Tongue (tissue), 2 donors: ENCODE measurements around the gene ENOX1. TPM values are rescaled to one million over a fixed set of nuclear protein-coding genes. Genes with fewer than 3 reads are reported as not detected.

Experiments
- DNase-seq: peaks from one replicate; pipeline ENCODE4 v3.0.0-alpha.2; 2015
- total RNA-seq: library from RNA; depleted of rRNA; stranded (reverse); fragments of >200 nt; gene quantifications from one replicate; pipeline ENCODE4 v1.2.3, GENCODE V29; 2014

Gene ENOX1
- total RNA-seq, 1 donor from 2014 or later: 11.8 TPM

DNA sequence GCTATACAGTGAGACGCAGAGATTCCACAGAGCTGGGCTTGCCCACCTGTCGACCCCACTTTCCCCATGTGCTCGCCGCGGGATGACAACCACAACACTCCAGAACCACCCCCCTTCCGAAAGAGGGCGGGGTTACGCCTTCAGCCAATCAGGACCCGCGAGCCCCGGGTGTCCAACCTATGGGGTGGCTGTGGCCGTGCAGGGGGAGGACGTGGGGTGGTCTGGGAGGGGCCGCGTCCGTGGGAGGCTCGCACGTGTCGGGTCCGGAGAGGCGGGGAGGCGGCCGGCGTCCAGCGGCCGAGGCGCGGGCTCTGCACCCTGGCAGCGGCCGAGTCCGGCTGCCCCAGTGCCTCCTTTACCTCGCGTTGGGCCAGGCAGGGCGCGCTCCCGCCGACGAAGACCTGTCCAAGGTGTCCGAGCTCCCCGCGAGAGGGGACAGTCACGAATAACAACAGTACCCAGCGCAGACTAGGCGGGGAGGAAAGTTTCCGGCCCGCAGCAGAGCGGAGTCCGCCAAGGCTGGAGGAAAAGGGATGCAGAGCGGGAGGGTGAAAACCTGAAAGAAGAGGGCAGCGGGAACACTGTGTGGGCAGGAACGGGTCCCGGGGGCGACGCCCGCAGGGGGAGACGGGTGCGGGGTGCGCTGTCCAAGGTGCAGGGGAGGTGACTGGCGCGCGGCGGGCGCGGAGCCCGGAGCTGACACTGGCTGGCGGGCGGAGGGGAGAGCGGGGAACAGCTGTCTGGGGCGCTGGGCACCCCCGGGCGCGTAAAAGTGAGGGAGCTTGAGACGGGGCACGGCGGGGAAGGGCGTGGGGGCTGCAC lies 911 bp downstream of the ENOX1 start:
- peak; percentile 92 for DNase-seq

DNA sequence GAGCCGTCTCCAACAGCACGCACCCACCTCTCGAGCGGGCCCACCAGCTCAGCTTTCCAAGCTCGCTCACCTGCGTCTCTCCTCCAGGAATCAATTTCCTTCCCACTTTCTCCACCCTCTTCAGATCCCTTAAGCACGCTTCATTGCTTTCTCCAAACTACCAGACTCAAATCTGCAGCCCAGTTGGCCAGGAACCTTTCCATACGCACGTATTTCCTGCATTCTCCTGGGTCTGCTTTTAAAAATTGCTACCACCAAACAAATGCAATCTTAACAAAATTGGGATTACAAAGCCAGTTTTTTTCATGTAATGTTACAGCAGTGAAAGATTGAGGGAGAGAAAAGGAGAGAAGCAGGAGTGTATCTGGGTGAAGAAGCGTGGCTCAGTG lies 1.5 kb downstream of the ENOX1 start:
- no peak for DNase-seq

DNA sequence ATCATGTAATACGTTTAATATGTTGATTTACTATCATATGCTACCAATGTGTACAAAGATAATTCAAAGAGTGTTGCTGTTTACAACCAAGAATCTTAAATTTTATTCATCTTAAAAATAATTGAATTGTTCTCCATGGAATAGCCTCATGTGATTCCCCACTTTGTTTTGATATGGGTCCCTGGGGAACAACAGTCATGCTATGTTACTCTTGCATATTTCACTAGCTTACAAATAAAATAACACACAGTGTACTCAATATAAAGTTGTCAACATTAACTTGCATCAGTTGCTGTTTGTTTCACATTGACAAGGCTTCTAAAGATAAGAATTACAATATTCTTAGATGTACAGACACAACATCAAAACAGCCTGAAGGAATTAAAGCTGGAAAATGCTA lies 2.3 kb downstream of the ENOX1 start:
- DNase-seq: no peak

DNA sequence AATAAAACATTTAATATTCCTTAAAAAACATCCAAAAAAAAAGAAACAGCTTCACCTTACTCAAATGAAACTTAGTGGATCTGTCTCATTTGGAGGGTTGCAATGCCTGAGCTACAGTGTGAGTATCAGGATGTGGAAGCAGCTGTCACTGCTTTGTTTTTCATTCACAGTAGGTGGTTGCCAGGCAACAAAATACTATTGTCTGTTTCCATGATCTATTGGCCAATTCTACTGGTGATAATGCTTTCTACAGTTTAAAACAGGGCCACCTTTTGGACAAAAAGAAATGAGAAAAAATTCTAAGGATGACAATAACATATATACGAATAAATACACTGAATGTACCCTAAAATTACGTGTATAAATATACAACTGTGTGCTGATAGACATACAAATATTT lies 3.0 kb downstream of the ENOX1 start:
- peak; percentile 87 for DNase-seq

DNA sequence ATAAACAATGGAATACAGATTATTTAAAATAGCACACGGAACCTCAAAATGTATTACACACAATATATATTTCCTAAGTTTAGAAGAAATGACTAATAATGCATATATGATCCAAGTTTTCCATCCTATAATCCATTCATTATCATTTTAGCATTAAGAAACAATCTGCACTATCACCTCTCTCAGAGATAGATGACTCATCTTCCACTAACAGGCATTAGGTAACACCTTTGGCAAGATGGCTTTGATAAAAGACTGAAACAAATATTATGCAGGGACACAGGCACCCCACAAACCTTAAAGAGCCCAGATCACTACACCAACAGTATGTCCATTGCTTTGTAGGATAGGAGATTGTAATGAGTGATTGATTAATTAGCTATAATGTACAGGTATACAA lies 4.1 kb downstream of the ENOX1 start:
- DNase-seq: no peak

DNA sequence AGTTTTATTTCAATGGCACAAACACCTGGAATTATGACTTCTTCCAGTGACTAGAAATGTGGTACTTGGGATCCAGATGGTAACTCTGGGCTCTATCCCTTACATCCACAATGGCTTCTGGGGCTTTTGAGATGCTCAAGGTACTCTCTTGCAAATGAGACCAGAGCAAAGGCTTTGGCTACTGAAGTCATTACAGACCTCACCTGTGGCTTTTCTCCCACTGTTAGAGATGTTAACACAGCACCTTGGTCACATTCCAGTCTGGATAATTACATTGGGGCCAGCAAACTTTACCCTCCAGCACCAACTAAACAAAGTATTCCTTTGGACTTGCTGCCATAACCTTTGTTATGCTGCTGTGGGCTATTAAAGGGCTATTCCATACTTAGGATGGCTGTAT lies 6.1 kb downstream of the ENOX1 start:
- DNase-seq: no peak

DNA sequence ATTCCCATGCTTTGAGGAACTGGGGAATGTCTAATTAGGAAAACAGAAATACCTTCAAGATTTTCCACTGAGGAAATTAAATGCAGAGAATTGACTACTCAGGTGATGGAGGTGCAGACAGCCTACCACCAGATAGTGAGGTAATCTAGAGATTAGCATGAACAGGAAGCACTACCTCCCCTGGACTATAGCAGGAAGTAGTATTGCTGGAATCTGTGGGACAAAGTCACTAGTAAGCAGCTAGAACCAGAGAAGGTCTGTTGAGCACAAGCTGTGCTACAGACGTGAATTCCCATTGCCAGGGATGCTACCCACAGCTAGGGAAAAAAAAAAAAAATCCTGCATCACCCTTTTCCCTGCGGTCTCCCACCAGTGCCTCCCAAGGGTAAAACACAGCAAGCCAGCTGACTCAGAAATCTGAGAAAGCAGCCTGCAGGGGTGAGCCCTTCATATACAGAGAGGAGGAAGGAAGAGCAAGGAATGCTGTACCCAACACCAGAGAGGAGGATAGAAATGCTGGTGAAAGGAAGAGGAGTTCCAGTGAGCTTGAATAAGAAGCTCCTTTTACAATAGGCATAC lies 10.2 kb downstream of the ENOX1 start:
- no peak for DNase-seq

DNA sequence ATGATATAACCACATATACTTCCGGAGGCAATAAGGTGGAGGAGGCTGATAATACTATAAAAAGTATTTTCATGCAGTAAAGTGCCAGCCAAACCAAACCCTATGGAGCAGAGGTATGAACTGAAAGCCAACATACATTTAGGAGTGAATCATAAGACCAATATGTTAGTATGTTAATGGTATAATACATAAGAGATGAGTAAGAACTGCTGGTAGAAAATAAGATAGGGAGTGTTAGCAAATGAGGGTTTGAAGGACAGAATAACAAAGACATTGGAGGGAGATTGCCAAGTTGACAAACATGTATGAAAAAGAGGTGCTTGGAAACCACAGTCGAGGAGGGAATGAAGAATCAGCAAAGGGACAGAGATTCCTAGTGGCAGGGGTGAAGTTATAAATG lies 10.8 kb downstream of the ENOX1 start:
- no peak for DNase-seq

DNA sequence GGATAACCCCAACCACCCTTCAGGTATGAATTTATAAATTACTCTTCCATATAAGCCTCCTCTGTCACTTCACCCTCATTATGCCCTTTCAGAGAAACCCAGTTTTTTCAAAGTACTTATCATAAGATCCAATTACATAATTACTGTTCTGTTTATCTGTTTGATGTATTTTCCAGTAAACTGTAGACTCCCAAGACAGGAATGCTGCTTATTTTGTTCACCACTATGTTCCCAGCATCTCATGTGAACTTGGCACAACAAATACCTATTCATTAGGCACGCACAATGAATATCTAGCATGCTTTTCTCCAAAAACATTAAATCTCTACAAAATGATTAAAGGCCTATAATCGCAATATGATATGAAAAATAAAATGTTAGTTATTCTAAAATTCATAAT lies 13.2 kb downstream of the ENOX1 start:
- DNase-seq: no peak

DNA sequence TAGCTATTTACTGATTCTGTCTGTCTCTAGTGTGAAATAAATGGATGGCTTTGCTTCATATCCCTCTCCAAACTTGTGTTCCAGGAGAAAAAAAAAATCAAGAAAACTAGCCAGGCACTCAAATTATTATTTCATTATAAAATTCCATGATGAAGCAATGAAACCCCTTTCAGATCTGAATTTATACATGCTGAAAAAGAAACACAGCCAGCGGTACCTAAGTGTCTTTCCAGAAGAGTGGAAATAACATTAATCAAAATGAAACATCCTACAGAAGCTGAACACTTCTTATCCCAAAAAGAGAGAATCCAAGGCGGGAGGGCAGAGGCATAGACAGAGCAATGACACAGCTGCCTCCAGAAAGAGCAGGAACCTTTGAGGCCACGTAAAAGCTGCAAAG lies 15.9 kb downstream of the ENOX1 start:
- DNase-seq: no peak

DNA sequence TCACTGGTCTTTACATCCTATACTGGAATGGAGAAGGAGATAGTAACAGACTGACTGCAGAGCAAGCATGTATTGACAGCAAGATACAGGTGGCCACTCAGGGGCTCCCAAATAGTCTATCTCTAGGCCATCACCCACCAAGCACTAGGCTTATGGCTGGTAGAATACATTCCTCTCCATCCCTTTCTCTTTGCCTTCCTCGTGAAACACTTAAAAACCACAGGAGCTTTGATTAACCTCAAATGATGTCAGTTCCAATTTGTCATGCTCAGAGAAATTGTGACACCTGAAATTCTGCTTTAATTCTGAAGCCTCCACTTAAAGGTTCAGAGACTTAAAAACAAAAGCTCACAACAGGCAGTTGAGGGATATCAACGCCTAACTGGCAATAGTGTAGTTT lies 17.2 kb downstream of the ENOX1 start:
- DNase-seq: no peak

DNA sequence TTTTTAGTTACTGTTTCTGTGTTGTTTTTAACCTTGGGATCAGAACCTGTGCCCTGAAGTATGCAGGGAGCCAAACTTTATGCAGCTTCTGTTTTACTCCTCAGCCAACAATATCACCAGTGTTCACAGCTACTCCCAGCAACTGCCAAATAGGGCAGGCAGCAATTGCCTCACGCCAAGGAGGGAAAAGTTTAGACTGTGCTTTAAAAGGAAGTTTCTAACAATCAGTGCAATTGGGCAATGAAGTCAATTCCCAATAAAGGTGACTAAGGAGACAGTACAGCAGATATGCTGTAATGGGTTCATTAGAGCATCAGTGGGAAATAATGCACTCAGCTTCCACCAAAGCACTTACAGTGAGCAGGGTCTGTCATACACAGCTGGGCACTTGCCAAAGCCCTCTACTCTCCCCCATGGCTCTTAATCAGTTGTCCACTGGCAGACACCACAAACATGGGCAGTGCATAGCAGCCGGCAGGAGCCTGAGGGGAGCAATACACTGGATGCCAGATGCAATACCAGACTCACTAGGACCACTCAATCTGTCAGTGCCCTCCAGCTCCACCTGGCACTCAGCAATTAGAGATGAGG lies 19.3 kb downstream of the ENOX1 start:
- DNase-seq: peak; percentile 73

DNA sequence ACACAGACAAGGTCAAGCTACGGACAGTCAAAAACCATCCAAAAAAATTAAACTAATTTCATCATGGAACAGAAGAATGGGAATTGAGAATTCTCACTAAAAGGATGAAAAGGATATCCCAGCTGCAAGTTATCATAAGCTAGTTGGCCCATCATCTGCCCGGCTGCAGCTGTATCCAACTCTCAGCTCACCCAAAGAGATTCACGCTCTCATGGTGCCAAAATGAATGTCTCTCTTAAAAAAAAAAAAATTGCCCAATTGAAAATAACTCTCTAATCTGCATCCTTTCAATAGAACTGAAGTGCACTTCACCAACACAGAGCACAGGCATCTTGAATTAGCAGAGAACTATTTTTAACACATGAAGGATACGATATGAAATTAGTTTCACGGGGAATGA lies 20.0 kb downstream of the ENOX1 start:
- peak; percentile 83 for DNase-seq

DNA sequence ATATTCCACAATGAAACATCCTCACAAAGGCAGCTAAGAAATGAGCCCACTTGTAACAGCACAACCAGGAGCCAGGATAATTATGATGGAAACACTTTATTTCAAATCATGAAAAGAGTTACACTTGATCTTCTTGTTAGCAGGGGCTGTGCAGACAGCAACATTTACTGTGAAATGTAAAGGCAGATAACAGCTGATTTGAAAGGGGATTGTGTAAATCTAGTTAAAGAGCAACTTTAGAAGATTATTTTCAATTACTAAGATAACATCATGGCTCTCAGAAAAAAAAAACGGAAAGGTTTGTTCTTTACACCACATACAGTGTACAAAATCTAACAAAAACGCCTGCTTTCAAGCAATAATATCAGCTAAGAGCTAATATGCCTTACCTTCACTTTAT lies 22.4 kb downstream of the ENOX1 start:
- DNase-seq: no peak

DNA sequence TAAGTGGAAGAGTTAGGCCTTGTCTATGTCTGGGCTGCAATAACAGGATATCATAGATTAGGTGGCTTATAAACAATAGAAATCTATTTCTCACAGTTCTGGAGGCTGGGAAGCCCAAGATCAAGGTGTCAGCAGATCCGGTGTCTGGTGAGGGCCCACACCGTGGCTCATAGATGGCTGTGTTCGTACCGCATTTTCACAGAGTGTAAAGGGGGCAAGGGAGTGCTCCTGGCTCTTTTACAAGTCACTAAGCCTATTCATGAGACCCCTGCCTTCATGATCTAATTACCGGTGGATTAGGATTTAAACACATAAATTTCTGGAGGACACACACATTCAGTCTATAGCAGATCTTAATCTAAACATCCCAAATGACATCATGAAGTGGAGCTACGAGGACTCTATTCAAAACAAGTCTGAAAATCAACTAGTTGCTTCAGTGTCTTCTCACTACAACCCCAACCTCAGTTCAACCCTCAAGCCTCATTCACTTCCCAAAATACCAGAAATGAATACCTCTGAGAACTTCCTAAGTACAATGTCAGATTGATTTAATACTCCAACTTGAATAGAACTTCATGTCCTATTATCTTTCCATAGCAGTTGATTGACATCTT lies 23.5 kb downstream of the ENOX1 start:
- DNase-seq: no peak

DNA sequence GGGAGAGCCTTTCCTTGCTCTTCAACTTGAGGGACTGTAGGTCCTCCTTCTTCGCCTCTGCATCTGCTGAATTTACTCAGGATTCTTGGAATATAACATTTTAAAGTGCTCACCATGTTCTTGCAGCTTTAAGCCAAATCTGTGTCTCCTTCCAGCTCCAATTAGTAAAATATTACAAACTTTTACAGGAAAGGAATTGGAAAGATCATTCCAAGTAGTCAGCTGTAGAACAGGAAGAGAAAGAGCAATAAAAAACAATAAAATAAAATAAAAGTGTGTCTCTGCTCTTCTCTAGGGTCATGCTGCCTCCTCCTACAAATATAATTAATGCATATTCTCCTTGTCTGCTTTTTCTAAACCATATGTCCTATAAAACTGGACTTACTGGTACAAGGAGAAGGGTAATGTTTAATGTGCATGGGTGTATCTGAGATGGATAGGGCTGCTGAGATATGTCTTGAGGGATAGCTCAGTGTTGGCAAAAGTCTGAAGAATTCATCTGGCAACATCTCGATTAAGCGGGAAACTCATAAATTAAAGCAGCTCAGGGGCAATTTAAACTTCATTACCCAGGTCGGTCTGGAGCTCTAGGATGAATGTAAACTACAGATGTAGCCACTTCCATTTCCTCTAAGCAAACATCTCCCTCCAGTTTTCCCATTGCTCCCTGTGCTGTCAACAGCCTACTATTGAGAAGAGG lies 25.0 kb downstream of the ENOX1 start:
- no peak for DNase-seq

DNA sequence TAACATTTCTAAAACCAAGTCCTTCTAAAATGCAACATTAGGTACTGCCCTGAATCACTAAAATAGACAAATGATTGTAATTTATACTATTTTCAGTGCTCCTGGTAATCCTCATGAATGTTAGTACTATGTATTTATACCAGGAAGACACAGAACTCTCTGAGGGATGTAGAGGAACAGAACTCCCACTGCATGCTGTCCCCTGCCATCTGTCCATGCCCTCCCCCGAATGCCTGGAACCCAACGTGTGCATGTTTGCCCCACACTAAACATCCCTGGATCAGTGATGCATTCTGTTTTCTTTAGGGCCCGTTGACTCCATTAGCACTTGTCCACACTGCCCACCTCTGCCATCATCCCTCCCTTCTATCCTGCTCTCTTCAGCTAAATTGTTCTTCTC lies 26.5 kb downstream of the ENOX1 start:
- no peak for DNase-seq

DNA sequence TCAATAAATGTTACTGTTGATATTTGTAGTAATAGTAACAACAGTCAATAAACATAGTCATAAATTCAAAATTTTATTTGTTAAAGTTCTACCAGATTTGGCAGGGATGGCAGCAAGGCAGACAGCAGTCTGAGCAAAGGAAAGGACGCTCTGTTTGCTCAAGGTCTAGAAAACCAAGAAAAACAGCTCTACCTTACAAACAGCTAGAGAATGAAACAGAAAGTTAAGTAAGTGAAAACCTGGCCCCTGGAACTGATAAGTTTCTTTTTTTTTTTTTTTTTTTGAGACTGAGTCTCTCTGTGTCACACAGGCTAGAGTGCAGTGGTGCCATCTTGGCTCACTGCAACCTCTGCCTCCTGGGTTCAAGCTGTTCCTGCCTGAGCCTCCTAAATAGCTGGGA lies 27.9 kb downstream of the ENOX1 start:
- DNase-seq: no peak

DNA sequence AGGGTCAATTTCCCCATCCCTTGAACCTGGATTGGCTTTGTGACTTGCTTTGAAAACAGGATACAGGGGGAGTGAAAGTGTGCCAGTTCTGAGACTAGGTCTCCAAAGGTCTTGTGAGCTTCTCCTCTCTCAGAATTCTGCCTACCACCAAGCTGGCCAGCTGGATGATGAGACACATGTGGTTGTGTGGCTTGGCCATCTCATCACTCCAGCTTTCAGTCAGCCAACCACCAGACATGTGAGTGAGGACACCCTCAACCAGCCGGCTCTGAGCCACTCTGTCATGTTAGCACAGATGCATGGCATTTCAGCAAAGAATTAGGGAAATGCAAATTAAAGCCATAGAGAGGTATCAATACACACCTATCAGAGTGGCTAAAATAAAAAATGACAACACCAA lies 29.5 kb downstream of the ENOX1 start:
- no peak for DNase-seq

DNA sequence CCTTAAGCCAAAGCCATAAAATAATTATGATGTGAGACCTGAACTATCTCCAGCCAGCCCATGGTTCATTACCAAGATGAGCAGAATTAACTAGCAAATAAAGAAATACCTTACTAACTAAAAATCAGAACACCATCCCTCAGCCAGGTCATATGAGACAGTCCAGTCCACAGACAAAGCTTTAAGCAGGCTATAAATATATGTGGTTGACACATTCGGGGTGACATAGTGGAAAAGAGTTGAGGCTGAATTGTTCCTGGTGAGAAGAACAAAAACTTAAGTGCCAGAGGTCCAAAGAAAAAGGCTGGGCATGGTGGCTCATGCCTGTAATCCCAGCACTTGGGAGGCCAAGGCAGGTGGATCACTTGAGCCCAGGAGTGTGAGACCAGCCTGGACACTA lies 30.9 kb downstream of the ENOX1 start:
- DNase-seq: no peak

DNA sequence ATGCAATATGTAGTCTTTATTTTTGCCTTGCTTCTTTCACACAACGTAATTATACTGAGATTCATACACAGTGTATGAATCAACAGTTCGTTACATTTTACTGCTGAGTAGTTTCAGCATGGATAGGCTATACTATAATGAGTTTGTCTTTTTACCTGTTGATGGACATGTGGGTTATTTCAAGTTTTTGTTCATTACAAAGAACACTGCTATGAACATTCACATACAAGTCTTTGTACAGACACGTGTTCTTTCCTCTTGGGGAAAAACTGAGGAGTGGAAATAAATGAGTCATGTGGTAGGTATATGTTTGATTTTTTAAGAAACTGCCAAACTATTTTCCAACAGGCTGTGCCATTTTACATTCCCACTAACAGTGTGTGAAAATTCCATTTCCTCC lies 35.1 kb downstream of the ENOX1 start:
- no peak for DNase-seq

DNA sequence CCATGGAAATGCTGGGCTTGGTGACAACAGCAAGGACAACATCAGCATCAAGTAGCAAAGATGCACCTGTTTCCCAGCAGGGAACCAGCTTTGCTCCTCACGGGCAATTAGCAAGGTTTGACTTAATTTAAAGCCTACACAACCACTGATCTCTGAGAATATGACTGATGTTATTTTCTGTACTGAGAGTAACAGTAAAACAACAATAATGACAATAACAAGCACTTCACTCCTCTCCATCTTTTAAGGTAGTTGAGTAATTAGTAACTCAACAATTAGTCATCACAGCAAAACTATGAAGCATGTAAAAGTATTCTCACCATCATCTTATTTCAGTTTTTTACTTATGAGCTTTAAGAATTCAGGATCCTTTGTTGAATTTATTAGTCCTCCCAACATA lies 37.3 kb downstream of the ENOX1 start:
- DNase-seq: no peak
